GM12878 (cell line): ENCODE measurements around the gene MMRN2. TPM values are rescaled to one million over a fixed set of nuclear protein-coding genes. Genes with fewer than 3 reads are reported as not detected.

Experiments used
- ATAC-seq: fragments of 200-7000 bp; cut with Tn5 transposase; 3 replicates; pipeline ENCODE4 v1.9.1; 2020; ENCODE audit warnings: mild to moderate bottlenecking, moderate library complexity
- BruUV-seq: library from RNA; stranded (reverse); fragments of 400-500 nt; replicated peaks from 2 replicates; lab custom pipeline; 2021; lab: Mats Ljungman, UMichigan
- CTCF ChIA-PET: fragments of 300-600 bp; sonication (Branson Sonifier 250); formaldehyde crosslinking; extraction: SDS; loops from one replicate; lab custom pipeline; 2021; ENCODE audit warnings: inconsistent platforms; lab: Yijun Ruan, JAX
- POLR2A ChIA-PET: fragments of 350-600 bp; formaldehyde crosslinking; extraction: SDS; loops from one replicate; lab custom pipeline; 2021; ENCODE audit warnings: inconsistent platforms; lab: Charles Lee
- RAD21 ChIA-PET: fragments of 300-600 bp; sonication (Branson Sonifier 250); formaldehyde crosslinking; loops from one replicate; lab custom pipeline; 2023; ENCODE audit warnings: antibody characterized with exemption; ENCODE audit not compliant: unreplicated experiment; lab: Charles Lee
- SMC1A ChIA-PET: fragments of 300-600 bp; sonication (Branson Sonifier 250); formaldehyde crosslinking; loops from one replicate; lab custom pipeline; 2023; ENCODE audit not compliant: unreplicated experiment, uncharacterized antibody; lab: Charles Lee
- DNase-seq: peaks from one replicate; pipeline ENCODE4 v3.0.0-alpha.2; 2011; ENCODE audit warnings: low read depth, low spot score
- FAIRE-seq: peaks from 3 replicates; lab custom pipeline; 2011; peaks lifted over from hg19 to GRCh38; lab: Jason Lieb, UNC
- H2AFZ ChIP-seq: 2 replicates; pipeline ENCODE4 v1.6.0; 2011; ENCODE audit warnings: low read depth, low read length, control low read depth; ENCODE audit not compliant: control insufficient read depth
- H3K27ac ChIP-seq: 2 replicates; pipeline ENCODE4 v1.5.1; 2011; ENCODE audit warnings: control low read depth; ENCODE audit not compliant: control insufficient read depth, insufficient read depth
- H3K27me3 ChIP-seq, 2 experiments: replicated peaks in 1 of 2; 2 replicates each; pipeline versions ENCODE4 v1.6.0 to v1.6.1; 2011; ENCODE audit warnings: low read length in 1 of 2; ENCODE audit not compliant: control insufficient read depth in 2 of 2, insufficient read depth in 2 of 2
- H3K36me3 ChIP-seq, 2 experiments: 2 replicates each; pipeline ENCODE4 v1.5.1; 2011; ENCODE audit warnings: low read length in 1 of 2; ENCODE audit not compliant: control insufficient read depth in 2 of 2, insufficient read depth in 2 of 2
- H3K4me1 ChIP-seq: 2 replicates; pipeline ENCODE4 v1.6.1; 2011; ENCODE audit warnings: mild to moderate bottlenecking, low read length, moderate library complexity, mixed read lengths; ENCODE audit not compliant: control insufficient read depth, insufficient read depth
- H3K4me2 ChIP-seq: 2 replicates; pipeline ENCODE4 v1.6.0; 2011; ENCODE audit warnings: control low read depth; ENCODE audit not compliant: control insufficient read depth, insufficient read depth
- H3K4me3 ChIP-seq: fragments of 200-600 bp; sonication (generic); 2 replicates; pipeline ENCODE4 v1.5.1; 2016
- H3K79me2 ChIP-seq: 2 replicates; pipeline ENCODE4 v1.6.0; 2011; ENCODE audit warnings: low read length; ENCODE audit not compliant: control insufficient read depth, insufficient read depth
- H3K9ac ChIP-seq: 2 replicates; pipeline ENCODE4 v1.8.0; 2011; ENCODE audit warnings: low read length, control low read depth, mixed read lengths; ENCODE audit not compliant: control insufficient read depth, insufficient read depth
- H3K9me3 ChIP-seq: replicated peaks from 3 replicates; pipeline ENCODE4 v1.5.1; 2011; ENCODE audit warnings: mild to moderate bottlenecking, low read length; ENCODE audit not compliant: control insufficient read depth, insufficient read depth
- H4K20me1 ChIP-seq: 2 replicates; pipeline ENCODE4 v1.6.0; 2011; ENCODE audit not compliant: control insufficient read depth, insufficient read depth
- CHD4 ChIP-seq: fragments of 200-600 bp; sonication (generic); IDR thresholded peaks from 2 replicates; pipeline ENCODE4 v1.6.1; 2016; ENCODE audit warnings: mild to moderate bottlenecking
- EGR1 ChIP-seq, 2 experiments: IDR thresholded peaks; 1 replicate in 1 of 2; 2 replicates in 1 of 2; pipeline ENCODE4 v1.6.1; 2011 to 2012; ENCODE audit warnings: low read depth in 2 of 2, low read length in 2 of 2, borderline replicate concordance in 1 of 2, mild to moderate bottlenecking in 1 of 2, moderate library complexity in 1 of 2
- EP300 ChIP-seq, 2 experiments: fragments of 150-350 bp in 1 of 2; IDR thresholded peaks; 2 replicates each; pipeline ENCODE4 v1.6.1; 2011 to 2012; ENCODE audit warnings: low read depth in 2 of 2, low read length in 2 of 2, borderline replicate concordance in 1 of 2, improper control_type of control experiment in 1 of 2, inconsistent platforms in 1 of 2; ENCODE audit not compliant: control insufficient read depth in 1 of 2
- HSF1 ChIP-seq: fragments of 150-350 bp; IDR thresholded peaks from 2 replicates; pipeline ENCODE4 v1.6.1; 2014; ENCODE audit warnings: mild to moderate bottlenecking, low read depth, low read length
- IRF4 ChIP-seq: IDR thresholded peaks from 2 replicates; pipeline ENCODE4 v1.6.1; 2011; ENCODE audit warnings: low read depth, low read length
- KLF5 ChIP-seq: fragments of 450-650 bp; IDR thresholded peaks from 2 replicates; pipeline ENCODE4 v1.6.1; 2014; ENCODE audit warnings: mild to moderate bottlenecking; ENCODE audit not compliant: partially characterized antibody
- MEF2A ChIP-seq: IDR thresholded peaks from 2 replicates; pipeline ENCODE4 v1.6.1; 2011; ENCODE audit warnings: low read depth, mild to moderate bottlenecking, low read length, moderate library complexity; ENCODE audit not compliant: insufficient read depth
- MTA2 ChIP-seq: fragments of 450-650 bp; IDR thresholded peaks from 2 replicates; pipeline ENCODE4 v1.6.1; 2016; ENCODE audit warnings: low read depth, mild to moderate bottlenecking, moderate library complexity
- NFYB ChIP-seq: IDR thresholded peaks from 2 replicates; pipeline ENCODE4 v1.6.1; 2011; ENCODE audit warnings: low read depth, mild to moderate bottlenecking, low read length, improper control_type of control experiment, moderate library complexity; ENCODE audit not compliant: insufficient read depth
- SMAD1 ChIP-seq: fragments of 450-650 bp; IDR thresholded peaks from 2 replicates; pipeline ENCODE4 v1.6.1; 2018; ENCODE audit warnings: mild to moderate bottlenecking, low read depth; ENCODE audit not compliant: partially characterized antibody
- SMARCA5 ChIP-seq: fragments of 450-650 bp; IDR thresholded peaks from 2 replicates; pipeline ENCODE4 v1.6.1; 2017; ENCODE audit warnings: mild to moderate bottlenecking
- SRF ChIP-seq, 2 experiments: IDR thresholded peaks; 2 replicates each; pipeline ENCODE4 v1.6.1; 2011; ENCODE audit warnings: low read depth in 2 of 2, low read length in 2 of 2, mild to moderate bottlenecking in 1 of 2, moderate library complexity in 1 of 2
- TARDBP ChIP-seq: IDR thresholded peaks from 2 replicates; pipeline ENCODE4 v1.6.1; 2016; ENCODE audit warnings: borderline replicate concordance
- TCF7 ChIP-seq: IDR thresholded peaks from 2 replicates; pipeline ENCODE4 v1.6.1; 2014; ENCODE audit warnings: antibody characterized with exemption, borderline replicate concordance
- WGBS: methylation state at CpG from one replicate; pipeline ENCODE4 v1.1.6; 2016; ENCODE audit warnings: low lambda C conversion rate; ENCODE audit not compliant: insufficient replicate concordance, insufficient coverage; ENCODE audit errors: missing lambda C conversion rate; 5-methylcytosine and 5-hydroxymethylcytosine counted together
- in situ Hi-C: fragments of 300-500 bp; cut with MboI; formaldehyde crosslinking; loops from 9 replicates; pipeline ENCODE4 v1.14.3; 2018; ENCODE audit warnings: mixed read lengths
- intact Hi-C: fragments of 100-400 bp; cut with micrococcal nuclease; formaldehyde crosslinking; loops from one replicate; pipeline ENCODE4 v1.14.2; 2022; ENCODE audit not compliant: unreplicated experiment
- polyA plus RNA-seq, 11 experiments: library from polyadenylated mRNA; depleted of rRNA in 4 of 11; unstranded in 6 of 11; stranded (reverse) in 5 of 11; fragments of >200 nt; fragmentation: Nextera tagmentation in 4 of 11; fragmentation: Illumina TruSeq in 1 of 11; extraction: Ambion mirVana in 4 of 11; extraction: Trizol in 1 of 11; gene quantifications; 1 replicate in 1 of 11; 2 replicates in 10 of 11; pipeline versions ENCODE4 v1.2.1 to v1.2.3, GENCODE V29; 2011 to 2016; ENCODE audit warnings: inconsistent platforms in 2 of 11, missing spikeins in 2 of 11, low read depth in 1 of 11
- total RNA-seq, 4 experiments: library from RNA; depleted of rRNA in 3 of 4; stranded (reverse); fragments of >200 nt in 3 of 4; fragmentation: Illumina TruSeq in 1 of 4; extraction: Trizol in 1 of 4; gene quantifications; 2 replicates each; pipeline versions ENCODE4 v1.2.1 to v1.2.3, GENCODE V29; 2013 to 2021

The MMRN2 gene
- total and polyA plus RNA-seq, 10 of the 15 experiments (the other 5 are each of a cell fraction or from before 2014, with no cell fraction given): 0.09 to 1.0 (median 0.54) TPM; not detected in 3

- H3K9ac ChIP-seq: no peak overlapping the region
These were observed 19.1 kb upstream of the MMRN2 start for GRCh38 chr10:86976362-86977056.

GRCh38 chr10:86974484-86974883 is 17.1 kb upstream of the MMRN2 start:
- Histone ChIP-seq H3K4me2 (no peak overlapping the region), H3K4me1 (peaks cover 14% of the 10 kb centered on the region), H4K20me1 (no peaks in the 10 kb centered on the region), H2AFZ (no peak overlapping the region), H3K4me3 (no peak overlapping the region), H3K9me3 (no peaks in the 10 kb centered on the region), H3K27ac (no peak overlapping the region), H3K36me3 (no peaks in the 10 kb centered on the region), H3K27me3 (peaks cover 0 to 2% of the 10 kb centered on the region in 2 experiments; a peak in 2 of 4 replicates), H3K79me2 (no peaks in the 10 kb centered on the region), H3K9ac (no peak overlapping the region)
- CTCF ChIA-PET: interaction anchor here (0.6 kb wide), 1 partner anchor 12 kb away, joined by 3 read pairs; no protein-coding TSS in a partner anchor
- no peak for TF ChIP-seq CHD4
- no peak for TF ChIP-seq MEF2A
- TF ChIP-seq SMAD1: no peak
- no peak for TF ChIP-seq IRF4
- no peak for TF ChIP-seq HSF1
- TF ChIP-seq SRF (IDR thresholded peaks at IDR 0.05; ENCODE audit: low read depth in 2 of 2, low read length in 2 of 2): no peak
- no peak for TF ChIP-seq KLF5
- TF ChIP-seq MTA2: no peak
- TF ChIP-seq TCF7: no peak
- no peak for TF ChIP-seq TARDBP
- TF ChIP-seq EP300 (IDR thresholded peaks at IDR 0.05; ENCODE audit: borderline replicate concordance in 1 of 2, control insufficient read depth in 1 of 2, low read depth in 2 of 2, low read length in 2 of 2): no peak
- no peak for TF ChIP-seq NFYB
- TF ChIP-seq SMARCA5: no peak
- 76% methylated on average over 7 of the region's 7 CpGs for WGBS
- POLR2A ChIA-PET: no interaction called here
- ATAC-seq (no peak), FAIRE-seq (no peak), DNase-seq (no peak)
- in situ Hi-C loops (no loop called here), intact Hi-C loops (no loop called here)
- SMC1A ChIA-PET: interaction anchor here (0.6 to 0.7 kb wide), 2 partner anchors 11 to 316 kb away, joined by 3 read pairs; no protein-coding TSS in a partner anchor
- RAD21 ChIA-PET: no interaction called here
- BruUV-seq: no TSS peak

More at GRCh38 chr10:86976362-86977056, 19.1 kb upstream of the MMRN2 start:
- FAIRE-seq: no peak
- Histone ChIP-seq H3K4me1 (peaks cover 4% of the 10 kb centered on the region), H3K27me3 (peaks cover 0 to 2% of the 10 kb centered on the region in 2 experiments; a peak in 2 of 4 replicates), H2AFZ (no peak overlapping the region), H3K79me2 (no peaks in the 10 kb centered on the region), H4K20me1 (no peaks in the 10 kb centered on the region), H3K4me2 (no peak overlapping the region), H3K9me3 (no peaks in the 10 kb centered on the region)
- WGBS: 68% methylated on average over 5 of the region's 5 CpGs
- SMC1A ChIA-PET: no interaction called here
- BruUV-seq: no TSS peak
- RAD21 ChIA-PET: no interaction called here
- POLR2A ChIA-PET: no interaction called here
- ATAC-seq: no peak
- in situ Hi-C loops (no loop called here), intact Hi-C loops (no loop called here)
- no peak for DNase-seq
- no peak for TF ChIP-seq EGR1 (IDR thresholded peaks at IDR 0.05; ENCODE audit: borderline replicate concordance in 1 of 2, low read depth in 2 of 2, low read length in 2 of 2)
- TF ChIP-seq, all 136 proteins: peak for 0
- Histone ChIP-seq H3K36me3 (no peaks in the 10 kb centered on the region), H3K4me3 (no peak overlapping the region), H3K27ac (no peak overlapping the region)
- CTCF ChIA-PET: interaction anchor here (0.8 to 1.6 kb wide), 2 partner anchors 10 to 12 kb away, joined by 3 to 5 read pairs; no protein-coding TSS in a partner anchor
